Naive thymus-derived CD4-positive, alpha-beta T cell (primary cell): Measurements from ENCODE around the gene GOLGA3. TPM values are rescaled to one million over a fixed set of nuclear protein-coding genes. Genes with fewer than 3 reads are reported as not detected.
"Not testable (repeated sequence)": the region's sequence is repeated elsewhere in the genome, so short reads cannot be mapped to it uniquely, and the experiment has no call there.

Experiments used
- ATAC-seq: fragments of 150-1000 bp; cut with Tn5 transposase; 2 replicates; pipeline ENCODE4 v1.10.0; 2021; ENCODE audit warnings: mild to moderate bottlenecking, moderate library complexity
- CTCF ChIA-PET: fragments of 350-600 bp; sonication (Branson Sonifier 250); formaldehyde crosslinking; loops from one replicate; lab custom pipeline; 2021; ENCODE audit warnings: antibody characterized with exemption; lab: Charles Lee
- POLR2A ChIA-PET: fragments of 350-600 bp; sonication (Branson Sonifier 250); formaldehyde crosslinking; loops from one replicate; lab custom pipeline; 2021; ENCODE audit warnings: antibody characterized with exemption, inconsistent platforms; lab: Charles Lee
- DNase-seq, 9 donors: peaks; one replicate each; pipeline versions ENCODE4 v3.0.0 to v3.0.0-alpha.2; 2020 to 2022; ENCODE audit warnings: mixed read lengths in 1 of 9
- H3K27ac ChIP-seq: one replicate; pipeline ENCODE4 v1.7.0; 2013; ENCODE audit warnings: mild to moderate bottlenecking, low read depth, low read length, moderate library complexity
- H3K27me3 ChIP-seq, 2 donors: one replicate each; pipeline ENCODE4 v1.7.0; 2013; ENCODE audit warnings: low read length in 2 of 2, mild to moderate bottlenecking in 2 of 2, moderate library complexity in 2 of 2; ENCODE audit not compliant: control insufficient read depth in 2 of 2, insufficient read depth in 2 of 2
- H3K36me3 ChIP-seq, 3 experiments: 1 replicate in 2 of 3; 2 replicates in 1 of 3; pipeline ENCODE4 v1.7.0; 2013; ENCODE audit warnings: low read length in 3 of 3, mild to moderate bottlenecking in 3 of 3, moderate library complexity in 1 of 3; ENCODE audit not compliant: insufficient read depth in 3 of 3, control insufficient read depth in 2 of 3
- H3K4me1 ChIP-seq, 2 donors: one replicate each; pipeline ENCODE4 v1.7.0; 2013; ENCODE audit warnings: low read length in 2 of 2, mild to moderate bottlenecking in 2 of 2, moderate library complexity in 1 of 2; ENCODE audit not compliant: control insufficient read depth in 2 of 2, insufficient read depth in 2 of 2
- H3K4me3 ChIP-seq: 2 replicates; pipeline ENCODE4 v1.7.0; 2013; ENCODE audit warnings: mild to moderate bottlenecking, low read length
- H3K9me3 ChIP-seq, 3 experiments: 1 replicate in 2 of 3; 2 replicates in 1 of 3; pipeline ENCODE4 v1.7.0; 2013; ENCODE audit warnings: low read length in 3 of 3; ENCODE audit not compliant: control insufficient read depth in 2 of 3
- H3K27ac Mint-ChIP-seq, 9 donors: one replicate each; pipeline ENCODE4 v1.8.0; 2020 to 2022; ENCODE audit warnings: mixed read lengths in 9 of 9, mild to moderate bottlenecking in 8 of 9, moderate library complexity in 5 of 9, inconsistent platforms in 2 of 9
- H3K27me3 Mint-ChIP-seq, 5 donors: one replicate each; pipeline ENCODE4 v1.8.0; 2021 to 2022; ENCODE audit warnings: mixed read lengths in 5 of 5, mild to moderate bottlenecking in 1 of 5
- H3K36me3 Mint-ChIP-seq, 5 donors: one replicate each; pipeline ENCODE4 v1.8.0; 2020 to 2022; ENCODE audit warnings: mixed read lengths in 5 of 5, mild to moderate bottlenecking in 3 of 5, inconsistent platforms in 1 of 5
- H3K4me1 Mint-ChIP-seq, 7 donors: one replicate each; pipeline ENCODE4 v1.8.0; 2020 to 2022; ENCODE audit warnings: mixed read lengths in 7 of 7, mild to moderate bottlenecking in 3 of 7, inconsistent platforms in 1 of 7
- H3K4me3 Mint-ChIP-seq, 10 donors: one replicate each; pipeline ENCODE4 v1.8.0; 2020 to 2022; ENCODE audit warnings: mild to moderate bottlenecking in 10 of 10, mixed read lengths in 10 of 10, moderate library complexity in 6 of 10, inconsistent platforms in 2 of 10
- H3K9me3 Mint-ChIP-seq, 11 donors: one replicate each; pipeline ENCODE4 v1.8.0; 2020 to 2022; ENCODE audit warnings: mixed read lengths in 11 of 11, mild to moderate bottlenecking in 4 of 11, inconsistent platforms in 1 of 11, moderate library complexity in 1 of 11
- intact Hi-C, 2 donors: fragments of 100-400 bp; cut with micrococcal nuclease; formaldehyde crosslinking; loops; one replicate each; pipeline ENCODE4 v1.15.1; 2023
- polyA plus RNA-seq, 2 donors: library from polyadenylated mRNA; unstranded; fragments of 300-500 nt; fragmentation: Illumina TruSeq; gene quantifications; one replicate each; pipeline ENCODE4 v1.2.3, GENCODE V29; 2021
- total RNA-seq, 6 experiments: library from RNA in 5 of 6; stranded (reverse) in 5 of 6; gene quantifications; 1 replicate in 5 of 6; 2 replicates in 1 of 6; pipeline ENCODE4 v1.2.3 and lab custom pipeline; 2021 to 2026

Gene GOLGA3
- total RNA-seq = 10 to 100 TPM; 46.3 to 65.7 (median 63.6) TPM
- 10 to 100 TPM; 11.7 to 16.6 TPM for polyA plus RNA-seq
- total RNA-seq (lab: John Stamatoyannopoulos, UW) = 234 reads per million, percentile 94 among the genes with 10 or more reads in this experiment

DNA sequence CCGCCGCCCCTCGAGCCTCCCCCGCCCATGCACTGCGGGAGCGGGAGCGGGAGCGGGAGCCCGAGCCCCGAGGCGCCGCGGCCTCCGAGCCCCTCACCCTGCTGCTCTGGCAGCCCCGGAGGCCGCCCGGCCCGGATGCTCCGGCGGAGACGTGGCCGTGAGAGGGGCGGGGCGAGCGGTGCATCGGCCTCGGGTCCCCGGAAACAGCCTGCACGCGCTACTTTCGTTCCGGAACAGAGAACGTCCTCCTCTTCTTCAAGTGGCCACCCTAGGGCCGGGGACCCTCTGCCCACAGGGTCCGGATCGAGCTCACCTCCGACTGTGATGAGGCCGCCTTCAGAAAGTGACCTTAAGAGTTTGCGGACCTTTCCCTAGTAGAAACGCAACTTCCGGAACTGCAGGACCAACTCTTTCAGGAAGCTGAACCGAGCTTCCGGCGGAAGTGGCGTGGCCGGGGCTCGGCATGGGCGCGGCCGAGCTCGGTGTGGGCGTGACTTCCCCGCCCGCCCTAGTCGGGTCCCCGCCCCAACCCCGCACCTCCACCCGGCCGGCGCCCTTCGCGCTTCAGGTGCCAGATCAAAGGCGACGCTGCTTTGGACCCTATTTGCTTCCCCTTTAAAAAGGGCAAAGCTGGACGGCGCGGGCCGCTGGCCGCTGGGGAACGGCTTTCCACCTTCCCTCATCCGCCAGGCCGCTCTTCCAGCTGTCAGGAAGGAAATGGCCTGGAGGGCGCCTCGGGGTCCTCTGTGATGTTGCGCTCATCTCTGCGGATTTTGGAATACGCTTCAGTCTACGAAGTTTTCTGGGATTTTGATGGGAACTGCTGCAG is at the start of gene GOLGA3:
Gene GOLGA3, minus strand, starts transcription at position 164 of the 829 bp plus-strand sequence. CDS start 6,741 bp downstream, outside the sequence.
- intact Hi-C loops = loop anchor here (1.0 to 5.0 kb wide), 14 partner anchors 14 to 352 kb away; partner anchors contain the start of genes CHFR (in 2 of the 2), PGAM5 (in 2 of the 2), ZNF10 (in 1 of the 2) and ZNF140 (in 1 of the 2)
- peaks cover 0 to 6% (median 0%) of the 10 kb centered on the region in 11 donors for H3K9me3 Mint-ChIP-seq
- Histone ChIP-seq H3K4me1 (peaks cover 8 to 25% of the 10 kb centered on the region in 2 donors), H3K27me3 (no peaks in the 10 kb centered on the region), H3K9me3 (no peaks in the 10 kb centered on the region), H3K4me3 (peak within 1 kb of the TSS; percentile 95), H3K27ac (peak within 1 kb of the TSS; percentile 99), H3K36me3 (peaks cover 0 to 28% (median 6%) of the 10 kb centered on the region in 3 experiments)
- CTCF ChIA-PET = interaction anchor here (0.7 to 2.1 kb wide), 3 partner anchors 34 to 77 kb away, joined by 3 to 7 read pairs (median 3); no protein-coding TSS in a partner anchor
- DNase-seq = peak; percentile 92 to 98 (median 95)
- peaks cover 0 to 34% (median 0%) of the 10 kb centered on the region in 5 donors for H3K36me3 Mint-ChIP-seq
- peak; percentile 96 for ATAC-seq
- peaks cover 0 to 3% (median 0%) of the 10 kb centered on the region in 5 donors for H3K27me3 Mint-ChIP-seq
- peak within 1 kb of the TSS; percentile 92 to 98 (median 96) for H3K4me3 Mint-ChIP-seq
- POLR2A ChIA-PET = interaction anchor here (0.7 to 2.4 kb wide), 14 partner anchors 14 to 158 kb away, joined by 3 to 13 read pairs (median 5); partner anchors contain the start of gene CHFR
- peaks cover 28 to 69% (median 58%) of the 10 kb centered on the region in 7 donors for H3K4me1 Mint-ChIP-seq
- peak within 1 kb of the TSS; percentile 98 to 100 (median 100) for H3K27ac Mint-ChIP-seq

- peaks cover 4 to 19% of the 10 kb centered on the region in 2 donors for H3K4me1 ChIP-seq
- DNase-seq, H3K9me3 ChIP-seq, H3K4me3 ChIP-seq, ATAC-seq, H3K27me3 ChIP-seq, H3K9me3 Mint-ChIP-seq, H3K27me3 Mint-ChIP-seq, H3K4me3 Mint-ChIP-seq, H3K27ac Mint-ChIP-seq, intact Hi-C loops: not testable (repeated sequence)
- Mint-ChIP-seq H3K36me3 (peaks cover 3 to 39% (median 29%) of the 10 kb centered on the region in 5 donors), H3K4me1 (peaks cover 8 to 30% (median 25%) of the 10 kb centered on the region in 7 donors)
- CTCF ChIA-PET = interaction anchor here (1.0 kb wide), 1 partner anchor 13 kb away, joined by 3 read pairs; the partner anchor contains the start of gene CHFR
- POLR2A ChIA-PET = interaction anchor here (0.6 kb wide), 1 partner anchor 22 kb away, joined by 4 read pairs; no protein-coding TSS in a partner anchor
- H3K27ac ChIP-seq = peak overlapping the region; percentile 62
- peaks cover 0 to 67% (median 24%) of the 10 kb centered on the region in 3 experiments for H3K36me3 ChIP-seq
These were observed 46.0 kb upstream of the GOLGA3 start for GRCh38 chr12:132874620-132875019.

DNA sequence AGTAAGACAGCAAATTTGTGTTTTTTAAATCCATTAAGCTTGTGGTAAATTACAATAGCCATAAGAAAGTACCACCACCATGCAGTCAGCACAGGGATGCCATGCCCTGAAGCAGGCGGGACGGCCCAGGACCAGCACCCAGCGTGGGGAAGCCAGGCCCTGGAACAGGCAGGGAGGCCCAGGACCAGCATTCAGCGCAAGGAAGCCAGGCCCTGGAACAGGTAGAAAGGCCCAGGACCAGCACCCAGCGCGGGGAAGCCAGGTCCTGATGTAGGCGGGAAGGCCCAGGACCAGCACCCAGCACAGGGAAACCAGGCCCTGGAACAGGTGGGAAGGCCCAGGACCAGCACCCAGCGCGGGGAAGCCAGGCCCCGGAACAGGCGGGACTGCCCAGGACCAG is 45.5 kb upstream of the GOLGA3 start:
- H3K4me3 Mint-ChIP-seq = peak overlapping the region in 6 of 10 donors; percentile 45 to 75 (median 70)
- Histone ChIP-seq H3K27ac (peak overlapping the region; percentile 62), H3K36me3 (peaks cover 0 to 71% (median 24%) of the 10 kb centered on the region in 3 experiments), H3K4me1 (peaks cover 4 to 19% of the 10 kb centered on the region in 2 donors), H3K4me3 (no peak overlapping the region), H3K27me3 (no peaks in the 10 kb centered on the region), H3K9me3 (no peaks in the 10 kb centered on the region)
- ChIA-PET CTCF (interaction anchor here (1.0 kb wide), 1 partner anchor 13 kb away, joined by 3 read pairs; the partner anchor contains the start of gene CHFR), POLR2A (interaction anchor here (2.9 kb wide), 1 partner anchor 13 kb away, joined by 25 read pairs; the partner anchor contains the start of gene CHFR)
- DNase-seq (no peak), ATAC-seq (no peak)
- H3K27ac Mint-ChIP-seq = peak overlapping the region; percentile 69 to 93 (median 86)
- H3K4me1 Mint-ChIP-seq = peaks cover 8 to 35% (median 25%) of the 10 kb centered on the region in 7 donors
- H3K9me3 Mint-ChIP-seq = no peaks in the 10 kb centered on the region
- no peaks in the 10 kb centered on the region for H3K27me3 Mint-ChIP-seq
- peaks cover 3 to 43% (median 29%) of the 10 kb centered on the region in 5 donors for H3K36me3 Mint-ChIP-seq
- intact Hi-C loops = no loop called here

- H3K27ac ChIP-seq = peak overlapping the region; percentile 62
- CTCF ChIA-PET = interaction anchor here (1.0 kb wide), 1 partner anchor 14 kb away, joined by 3 read pairs; the partner anchor contains the start of gene CHFR
- no peaks in the 10 kb centered on the region for H3K9me3 Mint-ChIP-seq
These were observed 45.1 kb upstream of the GOLGA3 start for GRCh38 chr12:132873724-132874123.

GRCh38 chr12:132872975-132873421 is 44.3 kb upstream of the GOLGA3 start:
- peaks cover 10 to 38% (median 27%) of the 10 kb centered on the region in 7 donors for H3K4me1 Mint-ChIP-seq
- Histone ChIP-seq H3K4me1 (peaks cover 4 to 21% of the 10 kb centered on the region in 2 donors), H3K27me3 (no peaks in the 10 kb centered on the region), H3K36me3 (peaks cover 0 to 70% (median 24%) of the 10 kb centered on the region in 3 experiments), H3K27ac (peak overlapping the region; percentile 62), H3K9me3 (no peaks in the 10 kb centered on the region), H3K4me3 (no peak overlapping the region)
- no peaks in the 10 kb centered on the region for H3K27me3 Mint-ChIP-seq
- H3K4me3 Mint-ChIP-seq = peak overlapping the region in 9 of 10 donors; percentile 45 to 81 (median 74)
- no peaks in the 10 kb centered on the region for H3K9me3 Mint-ChIP-seq
- DNase-seq (peak in 6 of 9 donors; percentile 30 to 54 (median 48)), ATAC-seq (peak; percentile 64)
- CTCF ChIA-PET = interaction anchor here (0.5 to 1.7 kb wide), 3 partner anchors 31 to 101 kb away, joined by 4 to 6 read pairs (median 4); no protein-coding TSS in a partner anchor
- POLR2A ChIA-PET = interaction anchor here (1.5 to 2.9 kb wide), 4 partner anchors 14 to 44 kb away, joined by 4 to 25 read pairs (median 6); partner anchors contain the start of genes CHFR and GOLGA3
- intact Hi-C loops = loop anchor here (2.0 kb wide), 1 partner anchor 14 kb away; the partner anchor contains the start of gene CHFR (in 2 of the 2)
- H3K36me3 Mint-ChIP-seq = peaks cover 3 to 46% (median 29%) of the 10 kb centered on the region in 5 donors
- H3K27ac Mint-ChIP-seq = peak overlapping the region; percentile 81 to 96 (median 89)

More at GRCh38 chr12:132873724-132874123, 45.1 kb upstream of the GOLGA3 start:
- no peaks in the 10 kb centered on the region for H3K9me3 ChIP-seq
- Mint-ChIP-seq H3K27ac (peak overlapping the region; percentile 69 to 93 (median 86)), H3K4me1 (peaks cover 8 to 37% (median 25%) of the 10 kb centered on the region in 7 donors), H3K4me3 (peak overlapping the region in 8 of 10 donors; percentile 40 to 75 (median 64)), H3K36me3 (peaks cover 3 to 45% (median 29%) of the 10 kb centered on the region in 5 donors), H3K27me3 (no peaks in the 10 kb centered on the region)
- no peaks in the 10 kb centered on the region for H3K27me3 ChIP-seq
- intact Hi-C loops = loop anchor here (2.0 kb wide), 1 partner anchor 13 kb away; the partner anchor contains the start of gene CHFR (in 2 of the 2)
- POLR2A ChIA-PET = interaction anchor here (1.5 to 2.9 kb wide), 3 partner anchors 13 to 44 kb away, joined by 4 to 25 read pairs (median 8); partner anchors contain the start of genes CHFR and GOLGA3
- peaks cover 0 to 73% (median 24%) of the 10 kb centered on the region in 3 experiments for H3K36me3 ChIP-seq
- H3K4me3 ChIP-seq = no peak overlapping the region
- peaks cover 4 to 19% of the 10 kb centered on the region in 2 donors for H3K4me1 ChIP-seq
- ATAC-seq (no peak), DNase-seq (no peak)
